ENCODE data around the gene ACTG2. TPM values are rescaled to one million over a fixed set of nuclear protein-coding genes. Genes with fewer than 3 reads are reported as not detected.

The ACTG2 gene
- total RNA-seq: 0.39 TPM in 1 of 2 replicates, not detected in the other
- long read RNA-seq: 0 reads

- H3K36me3 Mint-ChIP-seq (ENCODE audit: low read depth): no peaks in the 10 kb centered on the region
- no peak for DNase-seq (ENCODE audit: low read depth, low spot score)
These were observed at the start of gene ACTG2 for GRCh38 chr2:73892631-73893329. Gene ACTG2 (plus strand): TSS chr2:73893008. CDS start chr2:73901312, 8,304 bp downstream.

GRCh38 chr2:73844087-73844486 is 48.7 kb upstream of the ACTG2 start:
- no peak for TF ChIP-seq CTCF (conservative IDR thresholded peaks at IDR 0.05)
- H3K4me1 Mint-ChIP-seq: peaks cover 4% of the 10 kb centered on the region
- H3K27me3 Mint-ChIP-seq (ENCODE audit: low read depth): no peaks in the 10 kb centered on the region
- no peak overlapping the region for H3K27ac Mint-ChIP-seq (ENCODE audit: unreplicated experiment)
- H3K36me3 Mint-ChIP-seq (ENCODE audit: low read depth): peaks cover 6% of the 10 kb centered on the region
- no peaks in the 10 kb centered on the region for H3K9me3 Mint-ChIP-seq
- no peak for DNase-seq (ENCODE audit: low read depth, low spot score)
- no peak overlapping the region for H3K4me3 Mint-ChIP-seq

More at GRCh38 chr2:73892631-73893329, at the start of gene ACTG2:
- no peaks in the 10 kb centered on the region for H3K9me3 Mint-ChIP-seq
- H3K4me1 Mint-ChIP-seq: peaks cover 17% of the 10 kb centered on the region
- H3K4me3 Mint-ChIP-seq: no peak within 1 kb of the TSS
- H3K27me3 Mint-ChIP-seq (ENCODE audit: low read depth): no peaks in the 10 kb centered on the region
- H3K27ac Mint-ChIP-seq (ENCODE audit: unreplicated experiment): no peak within 1 kb of the TSS
- TF ChIP-seq CTCF (conservative IDR thresholded peaks at IDR 0.05): no peak

- Mint-ChIP-seq H3K27ac (ENCODE audit: unreplicated experiment) (no peak overlapping the region), H3K4me1 (no peaks in the 10 kb centered on the region), H3K27me3 (ENCODE audit: low read depth) (no peaks in the 10 kb centered on the region), H3K4me3 (no peak overlapping the region), H3K36me3 (ENCODE audit: low read depth) (peaks cover 9% of the 10 kb centered on the region), H3K9me3 (no peaks in the 10 kb centered on the region)
- DNase-seq (ENCODE audit: low read depth, low spot score): no peak
- no peak for TF ChIP-seq CTCF (conservative IDR thresholded peaks at IDR 0.05)
These were observed 42.8 kb upstream of the ACTG2 start for GRCh38 chr2:73850009-73850408.

- H3K27ac Mint-ChIP-seq (ENCODE audit: unreplicated experiment): no peak overlapping the region
- H3K36me3 Mint-ChIP-seq (ENCODE audit: low read depth): peaks cover 12% of the 10 kb centered on the region
- no peaks in the 10 kb centered on the region for H3K9me3 Mint-ChIP-seq
These were observed 41.5 kb upstream of the ACTG2 start for GRCh38 chr2:73851274-73851673.

GRCh38 chr2:73852020-73852419 is 40.8 kb upstream of the ACTG2 start:
- no peak overlapping the region for H3K4me3 Mint-ChIP-seq
- H3K9me3 Mint-ChIP-seq: no peaks in the 10 kb centered on the region
- H3K36me3 Mint-ChIP-seq (ENCODE audit: low read depth): peaks cover 17% of the 10 kb centered on the region
- TF ChIP-seq CTCF (conservative IDR thresholded peaks at IDR 0.05): no peak
- H3K27ac Mint-ChIP-seq (ENCODE audit: unreplicated experiment): no peak overlapping the region
- no peaks in the 10 kb centered on the region for H3K27me3 Mint-ChIP-seq (ENCODE audit: low read depth)
- DNase-seq (ENCODE audit: low read depth, low spot score): no peak
- H3K4me1 Mint-ChIP-seq: no peaks in the 10 kb centered on the region

More at GRCh38 chr2:73851274-73851673, 41.5 kb upstream of the ACTG2 start:
- peak; percentile 48 for TF ChIP-seq CTCF (conservative IDR thresholded peaks at IDR 0.05)
- Mint-ChIP-seq H3K27me3 (ENCODE audit: low read depth) (no peaks in the 10 kb centered on the region), H3K4me1 (no peaks in the 10 kb centered on the region), H3K4me3 (no peak overlapping the region)
- no peak for DNase-seq (ENCODE audit: low read depth, low spot score)

Data from neural crest cell (in vitro differentiated cells).